Measurements from ENCODE around the gene ECHS1.

DNA sequence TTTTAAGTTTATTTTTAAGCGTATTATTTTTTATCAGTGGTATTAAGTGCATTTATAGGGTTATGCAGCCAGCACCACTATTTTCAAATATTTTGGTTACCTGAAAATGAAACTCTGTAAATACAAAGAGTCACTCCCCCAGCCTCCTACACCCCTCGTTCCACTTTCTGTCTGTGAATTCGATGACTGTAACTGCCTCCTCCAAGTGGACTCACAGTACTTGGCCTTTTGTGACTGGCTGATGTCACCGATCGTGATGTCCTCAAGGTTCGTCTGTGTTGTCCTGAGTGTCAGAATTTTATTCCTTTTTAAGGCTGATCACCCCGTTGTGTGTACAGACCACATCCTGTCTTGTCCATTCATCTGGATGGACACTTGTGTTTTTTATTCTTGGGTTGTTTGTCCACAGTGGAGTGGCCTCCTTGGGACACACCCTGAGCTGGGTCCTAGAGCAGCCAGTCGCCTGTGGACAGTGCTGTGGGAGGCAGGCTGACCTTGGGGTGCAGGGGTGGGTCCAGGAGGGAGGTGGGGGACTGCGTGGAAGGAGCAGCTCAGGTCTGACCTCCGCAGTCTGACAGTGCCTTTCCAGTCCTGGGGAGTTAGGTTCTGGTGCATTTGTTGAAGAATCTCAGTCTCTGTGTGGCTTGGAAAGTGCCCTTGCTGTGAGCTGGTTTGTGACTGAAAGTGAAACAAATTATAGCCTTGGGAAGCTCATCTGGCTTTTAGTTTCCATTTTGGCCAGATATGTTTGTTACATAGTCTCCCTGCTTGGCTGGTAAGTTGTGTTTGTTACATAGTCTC, 27.7 kb upstream of the ECHS1 start:
- no peak for TF ChIP-seq POLR2A (IDR thresholded peaks at IDR 0.05; ENCODE audit: control extremely low read depth in 1 of 2, low read depth in 2 of 2, low read length in 2 of 2)
- TF ChIP-seq, protein P1, sequence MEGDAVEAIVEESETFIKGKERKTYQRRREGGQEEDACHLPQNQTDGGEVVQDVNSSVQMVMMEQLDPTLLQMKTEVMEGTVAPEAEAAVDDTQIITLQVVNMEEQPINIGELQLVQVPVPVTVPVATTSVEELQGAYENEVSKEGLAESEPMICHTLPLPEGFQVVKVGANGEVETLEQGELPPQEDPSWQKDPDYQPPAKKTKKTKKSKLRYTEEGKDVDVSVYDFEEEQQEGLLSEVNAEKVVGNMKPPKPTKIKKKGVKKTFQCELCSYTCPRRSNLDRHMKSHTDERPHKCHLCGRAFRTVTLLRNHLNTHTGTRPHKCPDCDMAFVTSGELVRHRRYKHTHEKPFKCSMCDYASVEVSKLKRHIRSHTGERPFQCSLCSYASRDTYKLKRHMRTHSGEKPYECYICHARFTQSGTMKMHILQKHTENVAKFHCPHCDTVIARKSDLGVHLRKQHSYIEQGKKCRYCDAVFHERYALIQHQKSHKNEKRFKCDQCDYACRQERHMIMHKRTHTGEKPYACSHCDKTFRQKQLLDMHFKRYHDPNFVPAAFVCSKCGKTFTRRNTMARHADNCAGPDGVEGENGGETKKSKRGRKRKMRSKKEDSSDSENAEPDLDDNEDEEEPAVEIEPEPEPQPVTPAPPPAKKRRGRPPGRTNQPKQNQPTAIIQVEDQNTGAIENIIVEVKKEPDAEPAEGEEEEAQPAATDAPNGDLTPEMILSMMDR (IDR thresholded peaks at IDR 0.05; ENCODE audit: control extremely low read depth in 1 of 3, insufficient read depth in 1 of 3, low read depth in 1 of 3, low read length in 3 of 3): no peak
- TF ChIP-seq EZH2 (IDR thresholded peaks at IDR 0.05; ENCODE audit: low read depth, low read length, severe bottlenecking): no peak
- no peak for TF ChIP-seq BCL11A (IDR thresholded peaks at IDR 0.05; ENCODE audit: low read depth in 2 of 2, low read length in 2 of 2)
- no peak for TF ChIP-seq RAD21 (IDR thresholded peaks at IDR 0.05 in 1 of 2, conservative IDR thresholded peaks at IDR 0.05 in 1 of 2; ENCODE audit: low read depth in 2 of 2, low read length in 2 of 2)
